OCI-LY1 (cell line): ENCODE results near the gene DCTD.

ENCODE experiments used
- EZH2 ChIP-seq: fragments of 200-600 bp; sonication (generic), shearing (Covaris generic); IDR thresholded peaks from 2 replicates; pipeline ENCODE4 v1.8.0; 2017; ENCODE audit warnings: borderline replicate concordance, mixed run types, mild to moderate bottlenecking, antibody characterized with exemption, low read length, moderate library complexity, mixed read lengths
- TF ChIP-seq, protein P1 (sequence below): fragments of 200-600 bp; sonication (generic), shearing (Covaris generic); IDR thresholded peaks from 2 replicates; pipeline ENCODE4 v1.5.1; 2017; ENCODE audit warnings: mild to moderate bottlenecking, antibody characterized with exemption, low read length, moderate library complexity, mixed read lengths

GRCh38 chr4:182859730-182860129 lies 57.5 kb downstream of the DCTD start:
- TF ChIP-seq, protein P1, sequence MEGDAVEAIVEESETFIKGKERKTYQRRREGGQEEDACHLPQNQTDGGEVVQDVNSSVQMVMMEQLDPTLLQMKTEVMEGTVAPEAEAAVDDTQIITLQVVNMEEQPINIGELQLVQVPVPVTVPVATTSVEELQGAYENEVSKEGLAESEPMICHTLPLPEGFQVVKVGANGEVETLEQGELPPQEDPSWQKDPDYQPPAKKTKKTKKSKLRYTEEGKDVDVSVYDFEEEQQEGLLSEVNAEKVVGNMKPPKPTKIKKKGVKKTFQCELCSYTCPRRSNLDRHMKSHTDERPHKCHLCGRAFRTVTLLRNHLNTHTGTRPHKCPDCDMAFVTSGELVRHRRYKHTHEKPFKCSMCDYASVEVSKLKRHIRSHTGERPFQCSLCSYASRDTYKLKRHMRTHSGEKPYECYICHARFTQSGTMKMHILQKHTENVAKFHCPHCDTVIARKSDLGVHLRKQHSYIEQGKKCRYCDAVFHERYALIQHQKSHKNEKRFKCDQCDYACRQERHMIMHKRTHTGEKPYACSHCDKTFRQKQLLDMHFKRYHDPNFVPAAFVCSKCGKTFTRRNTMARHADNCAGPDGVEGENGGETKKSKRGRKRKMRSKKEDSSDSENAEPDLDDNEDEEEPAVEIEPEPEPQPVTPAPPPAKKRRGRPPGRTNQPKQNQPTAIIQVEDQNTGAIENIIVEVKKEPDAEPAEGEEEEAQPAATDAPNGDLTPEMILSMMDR, result no peak
- TF ChIP-seq EZH2, result no peak
